Measurements from ENCODE around the gene CNGB1. TPM values are rescaled to one million over a fixed set of nuclear protein-coding genes. Genes with fewer than 3 reads are reported as not detected.

Gene CNGB1
- total RNA-seq, 2 experiments from 2014 or later, result not detected

- POLR2A ChIA-PET, result interaction anchor here (0.6 kb wide), 1 partner anchor 244 kb away, joined by 3 read pairs; no protein-coding TSS in a partner anchor
- no peaks in the 10 kb centered on the region for H3K36me3 ChIP-seq (ENCODE audit: insufficient read depth, low read length)
- CTCF ChIA-PET (ENCODE audit: unreplicated experiment), result no interaction called here
These were observed 12.4 kb downstream of the CNGB1 start for GRCh38 chr16:57958544-57958943.

GRCh38 chr16:57957673-57958392 lies 13.1 kb downstream of the CNGB1 start:
- Histone ChIP-seq H3K79me2 (ENCODE audit: insufficient read depth, low read depth, low read length) (no peaks in the 10 kb centered on the region), H3K4me2 (ENCODE audit: low read length) (no peak overlapping the region), H4K20me1 (ENCODE audit: insufficient read depth, low read length) (no peaks in the 10 kb centered on the region), H3K36me3 (ENCODE audit: insufficient read depth, low read length) (no peaks in the 10 kb centered on the region), H3K9me2 (ENCODE audit: insufficient read depth, low read length) (no peaks in the 10 kb centered on the region), H3K27ac (ENCODE audit: low read depth, low read length, poor library complexity, severe bottlenecking) (no peak overlapping the region), H3K4me3 (ENCODE audit: low read depth, low read length, poor library complexity, severe bottlenecking) (no peak overlapping the region), H2AFZ (ENCODE audit: low read length) (no peak overlapping the region), H3K4me1 (ENCODE audit: insufficient read depth, low read length, poor library complexity, severe bottlenecking) (no peaks in the 10 kb centered on the region), H3K9me3 (ENCODE audit: low read length) (no peaks in the 10 kb centered on the region)
- intact Hi-C loops (cut with micrococcal nuclease; ENCODE audit: unreplicated experiment), result no loop called here
- POLR2A ChIA-PET, result no interaction called here
- no TSS peak for BruUV-seq (replicated peaks)
- CTCF ChIA-PET (ENCODE audit: unreplicated experiment), result no interaction called here
- no peak for DNase-seq (ENCODE audit: low spot score)
- TF ChIP-seq EZH2phosphoT487 (IDR thresholded peaks at IDR 0.05; ENCODE audit: borderline replicate concordance, low read depth, low read length) (no peak), CTCF (conservative IDR thresholded peaks at IDR 0.05; ENCODE audit: low read length) (no peak)

More at GRCh38 chr16:57958544-57958943, 12.4 kb downstream of the CNGB1 start:
- Histone ChIP-seq H3K4me1 (ENCODE audit: insufficient read depth, low read length, poor library complexity, severe bottlenecking) (no peaks in the 10 kb centered on the region), H3K9me2 (ENCODE audit: insufficient read depth, low read length) (no peaks in the 10 kb centered on the region), H3K79me2 (ENCODE audit: insufficient read depth, low read depth, low read length) (no peaks in the 10 kb centered on the region), H3K4me2 (ENCODE audit: low read length) (no peak overlapping the region), H3K9me3 (ENCODE audit: low read length) (no peaks in the 10 kb centered on the region), H2AFZ (ENCODE audit: low read length) (no peak overlapping the region), H3K27ac (ENCODE audit: low read depth, low read length, poor library complexity, severe bottlenecking) (no peak overlapping the region), H4K20me1 (ENCODE audit: insufficient read depth, low read length) (no peaks in the 10 kb centered on the region), H3K4me3 (ENCODE audit: low read depth, low read length, poor library complexity, severe bottlenecking) (no peak overlapping the region)
- BruUV-seq (replicated peaks), result no TSS peak
- intact Hi-C loops (cut with micrococcal nuclease; ENCODE audit: unreplicated experiment), result no loop called here
- no peak for DNase-seq (ENCODE audit: low spot score)
- TF ChIP-seq CTCF (conservative IDR thresholded peaks at IDR 0.05; ENCODE audit: low read length) (no peak), EZH2phosphoT487 (IDR thresholded peaks at IDR 0.05; ENCODE audit: borderline replicate concordance, low read depth, low read length) (no peak)

GRCh38 chr16:57956924-57957672 lies 13.8 kb downstream of the CNGB1 start:
- H3K9me3 ChIP-seq (ENCODE audit: low read length), result no peaks in the 10 kb centered on the region
- no peak overlapping the region for H3K4me2 ChIP-seq (ENCODE audit: low read length)
- BruUV-seq (replicated peaks), result no TSS peak
- no peaks in the 10 kb centered on the region for H3K4me1 ChIP-seq (ENCODE audit: insufficient read depth, low read length, poor library complexity, severe bottlenecking)
- DNase-seq (ENCODE audit: low spot score), result no peak
- H2AFZ ChIP-seq (ENCODE audit: low read length), result no peak overlapping the region
- TF ChIP-seq CTCF (conservative IDR thresholded peaks at IDR 0.05; ENCODE audit: low read length), result no peak
- H4K20me1 ChIP-seq (ENCODE audit: insufficient read depth, low read length), result no peaks in the 10 kb centered on the region
- intact Hi-C loops (cut with micrococcal nuclease; ENCODE audit: unreplicated experiment), result no loop called here
- no peak overlapping the region for H3K4me3 ChIP-seq (ENCODE audit: low read depth, low read length, poor library complexity, severe bottlenecking)
- H3K36me3 ChIP-seq (ENCODE audit: insufficient read depth, low read length), result no peaks in the 10 kb centered on the region
- H3K79me2 ChIP-seq (ENCODE audit: insufficient read depth, low read depth, low read length), result no peaks in the 10 kb centered on the region
- no peak overlapping the region for H3K27ac ChIP-seq (ENCODE audit: low read depth, low read length, poor library complexity, severe bottlenecking)
- H3K9me2 ChIP-seq (ENCODE audit: insufficient read depth, low read length), result no peaks in the 10 kb centered on the region
- ChIA-PET CTCF (ENCODE audit: unreplicated experiment) (no interaction called here), POLR2A (no interaction called here)

All from OCI-LY7 (cell line).